8988T (cell line): ENCODE results near the gene GMPR2.

Source experiments
- DNase-seq: peaks from one replicate; pipeline ENCODE4 v3.0.0; 2011

Gene GMPR2

DNA sequence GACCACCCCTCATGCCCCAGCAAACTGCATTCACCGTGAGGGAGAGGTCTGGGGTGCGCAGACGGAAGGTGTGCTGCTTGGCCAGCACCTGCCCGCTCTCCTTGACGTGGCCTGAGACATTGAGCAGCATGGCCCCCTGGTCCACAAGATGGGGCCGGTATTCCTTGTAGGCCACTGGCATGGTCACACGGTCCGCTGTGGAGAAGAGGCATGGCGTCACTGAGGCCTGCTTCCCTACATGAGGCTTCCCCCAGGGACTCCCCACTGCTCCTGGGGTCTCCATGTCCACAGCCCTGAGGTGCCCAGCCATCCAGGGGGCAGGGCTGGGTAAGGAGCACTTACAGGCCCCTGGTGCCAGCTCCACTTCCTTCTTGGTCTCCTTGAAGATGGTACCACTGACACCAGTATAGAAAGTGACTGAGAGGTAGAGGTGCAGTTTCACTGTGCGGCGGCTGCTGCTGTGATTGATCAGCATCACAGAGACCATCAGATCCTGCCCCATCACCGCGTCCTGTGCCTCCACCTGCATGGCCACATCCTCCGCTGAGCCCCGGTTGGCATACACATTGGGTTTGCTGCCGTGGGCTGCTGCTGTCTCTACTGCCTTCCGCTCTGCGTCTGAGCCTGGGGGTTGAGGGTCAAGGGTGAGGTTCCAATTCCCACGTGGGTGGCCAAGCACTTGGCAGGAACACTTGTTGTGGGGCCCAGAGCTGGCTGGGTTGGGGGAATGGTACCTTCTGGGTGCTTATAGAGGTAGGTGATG is 22.1 kb downstream of the GMPR2 start:
- DNase-seq, result no peak

DNA sequence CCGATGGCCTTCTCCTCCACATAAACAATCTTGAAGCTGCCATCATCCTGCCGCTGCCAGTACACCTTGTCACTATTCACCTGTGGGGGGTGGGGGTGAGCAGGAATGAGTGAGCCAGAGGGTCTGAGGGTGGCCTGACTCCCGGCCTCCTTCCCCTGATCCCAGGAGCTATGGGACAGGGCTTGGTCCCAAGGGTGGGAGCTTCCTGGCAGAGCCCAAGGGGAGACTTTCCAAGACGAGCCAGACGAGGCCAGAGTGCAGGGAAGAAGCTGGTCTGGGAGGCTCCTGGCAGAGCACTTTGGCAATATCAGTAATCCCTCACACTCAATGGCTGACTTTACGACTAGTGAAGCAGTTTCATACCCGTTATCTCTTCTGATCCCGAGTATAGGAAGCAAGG is 22.7 kb downstream of the GMPR2 start:
- no peak for DNase-seq

DNA sequence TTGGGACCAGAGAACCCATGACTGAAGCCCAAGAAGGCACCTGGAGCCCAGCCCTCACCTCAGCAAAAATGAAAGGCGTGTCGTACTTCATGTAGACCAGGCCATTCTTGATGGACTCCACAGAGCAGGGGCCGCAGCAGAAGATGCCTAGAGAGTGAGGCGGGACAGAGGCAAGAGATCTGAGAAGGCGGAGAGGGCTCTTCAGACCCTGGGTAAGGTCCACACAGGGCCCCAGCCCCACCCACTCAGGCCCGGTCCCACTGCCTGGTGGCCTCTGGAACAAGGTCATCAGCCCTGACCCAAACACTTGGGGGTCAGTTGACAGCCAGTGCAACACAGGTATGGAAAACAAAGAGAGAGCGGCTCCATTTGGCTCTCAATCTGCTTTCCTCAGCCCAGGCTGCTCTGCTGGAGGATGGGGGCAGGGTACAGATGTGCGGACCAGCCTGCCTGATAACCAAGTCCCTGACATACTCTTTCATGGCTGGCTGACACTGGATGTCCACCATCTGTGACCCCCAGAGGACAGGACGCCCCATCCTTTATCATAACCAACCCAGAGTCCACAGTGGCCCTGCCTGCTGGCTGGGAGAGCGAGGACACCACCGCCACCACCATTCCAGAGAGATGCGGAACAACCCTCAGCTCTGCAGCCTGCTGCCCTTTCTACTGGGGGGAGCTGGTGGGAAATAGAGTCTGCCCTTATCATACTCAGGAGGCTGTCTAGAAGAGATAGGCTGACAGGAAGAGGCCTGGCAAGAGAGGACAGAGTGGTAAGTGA is 23.4 kb downstream of the GMPR2 start:
- no peak for DNase-seq

DNA sequence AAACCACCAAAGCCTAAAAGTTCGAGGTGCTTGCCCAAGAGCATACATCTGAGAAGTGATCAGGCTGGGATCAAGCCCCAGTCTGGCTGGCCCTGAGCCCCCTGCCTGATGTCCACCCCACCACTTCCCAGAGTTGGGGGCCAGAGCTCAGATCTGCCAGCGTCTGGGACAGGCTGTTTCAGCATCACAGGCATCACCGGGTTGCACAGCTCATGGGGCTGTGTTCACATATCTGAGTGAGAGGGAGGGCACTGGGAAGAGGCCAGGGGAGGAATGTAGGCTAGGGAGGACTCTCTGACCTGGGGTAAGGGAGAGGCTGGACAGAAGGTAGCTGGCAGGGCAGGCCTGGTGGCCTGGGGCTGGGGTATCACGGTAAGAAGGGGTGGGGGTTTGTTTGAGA is 24.2 kb downstream of the GMPR2 start:
- DNase-seq, result no peak

DNA sequence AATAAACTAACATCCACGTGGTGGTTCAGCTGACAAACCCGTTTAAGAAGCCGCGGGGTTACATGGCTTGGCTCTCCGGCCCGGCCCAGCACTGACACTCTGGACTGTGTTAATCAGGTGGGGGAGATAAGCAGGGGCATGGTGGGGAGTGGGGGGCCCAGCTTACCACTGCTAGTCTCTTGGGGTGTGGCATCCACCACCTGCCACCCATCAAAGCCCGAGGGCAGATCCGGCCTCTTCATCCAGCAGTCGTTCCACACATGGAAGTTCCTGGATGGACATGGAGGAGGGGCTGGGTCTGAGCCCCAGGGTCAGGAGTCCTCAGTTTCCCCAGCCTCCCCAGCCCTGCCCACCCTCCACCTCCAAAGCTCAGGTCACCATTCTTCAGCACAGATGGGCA is 25.4 kb downstream of the GMPR2 start:
- DNase-seq, result no peak

GRCh38 chr14:24258548-24259265 is 26.0 kb downstream of the GMPR2 start:
- DNase-seq, result no peak

GRCh38 chr14:24259282-24260025 is 26.7 kb downstream of the GMPR2 start:
- no peak for DNase-seq

GRCh38 chr14:24260026-24260779 is 27.5 kb downstream of the GMPR2 start:
- no peak for DNase-seq

GRCh38 chr14:24260780-24261157 is 28.0 kb downstream of the GMPR2 start:
- no peak for DNase-seq

DNA sequence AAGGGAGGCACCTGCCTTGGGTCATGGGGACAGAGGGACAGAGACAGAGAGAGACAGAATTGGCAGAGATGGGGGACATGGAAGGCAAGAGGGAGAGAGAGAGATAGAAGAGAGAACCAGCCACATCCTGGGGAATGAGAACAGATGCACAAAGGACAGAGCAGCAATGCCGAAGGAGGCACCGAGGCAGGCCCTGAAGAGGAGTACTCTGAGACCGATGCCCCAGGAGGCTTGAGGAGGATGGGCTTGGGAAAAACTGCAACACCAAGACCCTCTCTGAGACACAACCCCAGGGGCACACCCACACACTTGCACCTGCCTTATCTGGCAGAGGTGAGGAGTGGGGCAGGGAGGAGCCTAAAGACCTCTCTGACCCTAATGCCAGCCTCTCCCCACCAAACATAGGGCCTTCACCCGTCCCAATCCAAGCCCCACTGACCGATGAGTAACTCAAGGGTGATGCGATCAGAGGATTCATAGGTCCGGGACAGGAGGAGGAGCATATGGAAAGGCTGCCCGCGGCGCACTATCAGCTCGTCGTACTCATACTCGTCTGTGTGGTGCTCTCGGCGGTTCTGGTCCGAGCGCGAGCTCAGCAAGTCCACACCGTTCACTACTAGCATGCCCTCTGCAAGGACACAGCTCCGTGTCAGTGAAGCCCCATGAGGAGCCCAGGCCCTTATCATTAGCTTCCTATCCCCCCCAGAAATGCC is 28.7 kb downstream of the GMPR2 start:
- DNase-seq, result no peak

GRCh38 chr14:24261969-24262327 is 29.2 kb downstream of the GMPR2 start:
- no peak for DNase-seq

- DNase-seq, result no peak
Measured at GRCh38 chr14:24262821-24263733, 30.3 kb downstream of the GMPR2 start, which contains the start of gene TGM1. Gene TGM1, minus strand, starts transcription at chr14:24263177. Its CDS starts 825 bp downstream, at chr14:24262352.

DNA sequence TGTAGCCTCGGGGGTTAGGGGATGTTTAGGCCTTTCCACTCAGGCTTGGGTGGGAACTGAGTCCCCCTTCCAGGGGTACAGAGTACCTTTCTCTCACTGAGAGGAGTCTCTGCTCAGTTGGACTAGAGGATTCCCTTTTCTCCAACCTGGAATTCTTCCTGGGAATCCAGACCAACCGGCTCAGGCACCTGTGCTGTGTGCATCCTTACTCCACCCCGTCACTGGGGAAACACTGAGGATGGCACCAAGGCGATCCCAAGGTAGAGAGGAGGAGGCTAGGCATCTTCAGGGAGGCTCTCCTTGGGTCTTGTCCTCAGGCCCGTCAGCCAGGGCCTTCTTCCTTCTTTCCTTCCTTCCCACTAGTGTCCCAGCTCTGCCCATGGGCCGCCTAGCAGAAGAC is 31.1 kb downstream of the GMPR2 start:
- DNase-seq, result no peak

- no peak for DNase-seq
Measured at GRCh38 chr14:24264298-24264697, 31.6 kb downstream of the GMPR2 start.

DNA sequence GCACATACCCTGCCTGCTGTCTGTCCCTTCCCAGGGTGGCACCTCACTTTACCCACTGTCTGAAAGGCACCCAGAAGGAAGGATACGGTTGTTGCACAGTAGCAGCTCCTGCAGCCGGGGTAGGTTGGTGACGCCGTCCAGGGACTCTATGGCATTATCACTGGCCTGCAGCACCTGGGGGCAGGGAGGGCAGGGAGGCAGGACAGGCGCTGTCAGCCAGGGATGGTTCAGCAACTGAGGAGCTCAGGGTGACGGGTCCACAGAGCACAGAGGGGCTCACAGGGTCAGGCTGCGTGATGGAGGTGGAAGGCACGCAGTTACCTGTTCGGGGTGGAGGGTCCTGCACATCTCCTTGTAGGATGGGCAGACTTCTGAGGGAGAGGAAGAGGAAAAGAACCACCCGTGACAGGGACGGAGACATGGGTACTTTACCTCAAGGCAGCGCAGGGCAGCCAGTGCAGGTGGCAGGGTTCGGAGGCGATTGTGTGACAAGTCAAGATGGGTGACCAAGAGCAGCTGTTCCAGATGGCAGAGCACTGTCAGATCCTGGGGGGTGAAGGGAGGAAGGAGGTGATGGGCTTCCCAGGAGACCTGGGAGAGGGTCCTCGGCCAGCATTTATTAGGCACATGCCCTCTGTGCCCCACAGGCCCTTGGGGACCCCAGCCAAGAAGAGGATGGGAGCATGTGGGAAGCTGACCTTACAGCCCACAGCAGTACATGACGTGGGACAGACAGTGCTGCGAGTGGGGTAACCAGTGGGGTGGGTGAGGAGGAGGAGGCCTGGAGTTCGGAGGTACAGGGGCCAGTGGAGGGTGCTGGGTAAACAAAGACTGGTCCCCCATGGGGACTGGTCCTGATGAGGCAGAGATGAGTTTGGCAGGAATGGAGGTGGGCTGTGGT is 33.9 kb downstream of the GMPR2 start:
- DNase-seq, result no peak

DNA sequence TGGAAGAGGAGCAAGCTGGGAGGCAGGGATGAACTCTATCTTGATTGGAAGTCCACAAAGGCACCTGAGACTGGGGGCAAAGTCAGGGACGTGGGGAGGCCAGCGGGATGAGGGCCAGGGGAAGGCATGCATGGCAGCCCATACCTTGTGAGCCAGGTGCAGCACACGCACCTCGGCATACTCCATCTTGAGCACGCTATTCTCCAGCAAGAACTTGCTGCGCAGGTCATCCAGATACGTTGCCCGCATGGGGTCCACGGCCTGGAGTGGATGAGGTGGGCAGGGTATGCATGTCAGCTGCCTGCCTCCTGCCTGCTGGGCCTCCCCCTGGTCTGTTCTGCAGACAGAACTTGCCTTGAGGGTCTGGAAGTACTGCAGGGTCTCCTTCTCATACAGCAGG is 34.8 kb downstream of the GMPR2 start:
- DNase-seq, result no peak

DNA sequence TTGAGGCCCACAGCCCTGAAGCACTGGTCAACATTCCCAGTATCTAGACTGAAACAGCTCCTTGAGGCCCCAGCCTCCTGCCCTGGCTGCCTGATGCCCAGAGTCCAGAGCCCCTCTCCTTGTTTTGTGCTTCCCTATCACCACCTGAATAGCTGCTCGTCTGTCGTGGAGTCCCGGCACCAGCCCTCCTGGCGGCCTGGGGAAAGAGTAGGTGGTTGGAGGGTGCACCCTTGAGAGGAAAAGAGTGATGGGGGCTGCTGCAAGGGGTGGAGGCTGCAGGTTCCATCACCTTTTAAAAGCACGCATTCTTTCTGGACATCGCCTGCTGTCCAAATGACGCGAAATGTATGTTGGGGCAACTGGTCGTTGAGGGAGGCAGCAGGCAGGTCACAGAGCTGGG is 35.5 kb downstream of the GMPR2 start:
- no peak for DNase-seq

GRCh38 chr14:24269368-24269767 is 36.6 kb downstream of the GMPR2 start:
- no peak for DNase-seq

GRCh38 chr14:24269910-24270536 is 37.3 kb downstream of the GMPR2 start:
- no peak for DNase-seq
